Smooth muscle cell (in vitro differentiated cells): ENCODE data around the gene GRAMD1A. TPM values are rescaled to one million over a fixed set of nuclear protein-coding genes. Genes with fewer than 3 reads are reported as not detected.
A peak's percentile ranks its signal among the peaks of the same experiment; 100 is the strongest.

ENCODE experiments used
- DNase-seq: peaks from one replicate; lab custom pipeline; 2025; ENCODE audit not compliant: unreplicated experiment; lab: John Stamatoyannopoulos, UW
- H2AFZ ChIP-seq: fragments of 200-600 bp; sonication (generic); 2 replicates; pipeline ENCODE4 v1.6.0; 2016; ENCODE audit warnings: antibody characterized with exemption, low read depth, mild to moderate bottlenecking
- H3F3A ChIP-seq: fragments of 200-600 bp; sonication (generic); 2 replicates; pipeline ENCODE4 v1.6.0; 2017; ENCODE audit warnings: antibody characterized with exemption, low read depth
- H3K27ac ChIP-seq: fragments of 200-600 bp; sonication (generic); 2 replicates; pipeline ENCODE4 v1.5.1; 2016; ENCODE audit warnings: low read depth, mild to moderate bottlenecking
- H3K27me3 ChIP-seq: fragments of 200-600 bp; sonication (generic); 2 replicates; pipeline ENCODE4 v1.6.1; 2016; ENCODE audit warnings: low read depth, mild to moderate bottlenecking
- H3K36me3 ChIP-seq: fragments of 200-600 bp; sonication (generic); 2 replicates; pipeline ENCODE4 v1.5.1; 2016; ENCODE audit warnings: low read depth
- H3K4me1 ChIP-seq: fragments of 200-600 bp; sonication (generic); 2 replicates; pipeline ENCODE4 v1.5.1; 2016; ENCODE audit warnings: low read depth
- H3K4me2 ChIP-seq: fragments of 200-600 bp; sonication (generic); 2 replicates; pipeline ENCODE4 v1.6.0; 2016; ENCODE audit warnings: mild to moderate bottlenecking
- H3K4me3 ChIP-seq: fragments of 200-600 bp; sonication (generic); 2 replicates; pipeline ENCODE4 v1.5.1; 2016; ENCODE audit warnings: mild to moderate bottlenecking
- H3K79me2 ChIP-seq: fragments of 200-600 bp; sonication (generic); 2 replicates; pipeline ENCODE4 v1.6.0; 2016; ENCODE audit warnings: low read depth, mild to moderate bottlenecking
- H3K9ac ChIP-seq: fragments of 200-600 bp; sonication (generic); 2 replicates; pipeline ENCODE4 v1.6.0; 2016; ENCODE audit warnings: low read depth
- H3K9me3 ChIP-seq: fragments of 200-600 bp; sonication (generic); replicated peaks from 2 replicates; pipeline ENCODE4 v1.5.1; 2016; ENCODE audit warnings: low read depth
- H4K20me1 ChIP-seq: fragments of 200-600 bp; sonication (generic); 2 replicates; pipeline ENCODE4 v1.6.0; 2016; ENCODE audit warnings: low read depth
- WGBS: methylation state at CpG from one replicate; pipeline ENCODE4 v1.1.7; 2016; ENCODE audit warnings: low lambda C conversion rate; 5-methylcytosine and 5-hydroxymethylcytosine counted together
- polyA plus RNA-seq: library from polyadenylated mRNA; unstranded; fragments of >200 nt; fragmentation: Nextera tagmentation; extraction: Ambion mirVana; gene quantifications from 2 replicates; pipeline ENCODE4 v1.2.1, GENCODE V29; 2016
- total RNA-seq: library from RNA; depleted of rRNA; stranded (reverse); fragments of >200 nt; gene quantifications from 2 replicates; pipeline ENCODE4 v1.2.3, GENCODE V29; 2014
- TF ChIP-seq, protein P1 (sequence below): fragments of 200-600 bp; sonication (generic); IDR thresholded peaks from 2 replicates; pipeline ENCODE4 v1.5.1; 2017; ENCODE audit warnings: borderline replicate concordance, mild to moderate bottlenecking, antibody characterized with exemption; ENCODE audit not compliant: insufficient read depth, poor library complexity, severe bottlenecking

The GRAMD1A gene
- total and polyA plus RNA-seq, 2 experiments from 2014 or later: 27.6 to 59.6 TPM

DNA sequence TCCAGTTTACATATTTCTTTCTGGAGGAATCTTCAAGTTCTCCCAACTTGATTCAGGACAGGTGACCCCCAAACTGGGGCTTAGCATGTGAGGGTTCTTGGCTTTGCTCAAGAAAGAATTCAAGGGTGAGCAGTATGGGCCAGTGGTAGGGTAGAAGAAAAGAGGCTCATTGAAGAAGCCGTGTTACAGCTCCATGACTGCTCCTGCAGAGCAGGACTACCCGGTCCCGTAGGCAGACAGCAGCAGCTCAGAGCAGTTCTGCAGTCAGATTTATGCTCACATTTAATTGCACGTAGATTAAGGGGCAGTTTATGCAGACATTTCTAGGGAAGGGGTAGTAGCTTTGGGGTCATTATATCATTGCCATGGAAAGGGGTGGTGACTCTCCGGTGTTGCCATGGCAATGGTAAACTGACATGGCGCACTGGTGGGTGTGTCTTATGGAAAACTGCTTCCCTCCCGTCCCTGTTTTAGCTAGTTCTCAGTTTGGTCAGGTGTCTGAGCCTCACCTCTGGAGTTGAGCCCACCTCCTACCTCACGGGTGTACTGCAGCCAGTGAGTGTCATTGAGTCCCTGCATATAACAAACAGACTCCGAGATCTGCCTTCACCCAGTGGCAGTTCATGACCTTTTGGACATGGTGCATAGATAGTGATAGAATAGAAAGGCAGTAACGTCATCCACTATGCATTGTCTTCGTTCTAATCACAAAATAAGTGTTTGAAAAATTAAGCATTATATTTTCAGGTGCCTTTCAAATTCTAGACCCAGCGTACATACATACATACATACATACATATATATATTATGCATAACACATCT lies 20.1 kb upstream of the GRAMD1A start:
- H3K79me2 ChIP-seq: no peaks in the 10 kb centered on the region
- H3K27ac ChIP-seq: no peak overlapping the region
- no peaks in the 10 kb centered on the region for H3K4me1 ChIP-seq
- H2AFZ ChIP-seq: no peak overlapping the region
- H3K4me3 ChIP-seq: no peak overlapping the region
- TF ChIP-seq, protein P1, sequence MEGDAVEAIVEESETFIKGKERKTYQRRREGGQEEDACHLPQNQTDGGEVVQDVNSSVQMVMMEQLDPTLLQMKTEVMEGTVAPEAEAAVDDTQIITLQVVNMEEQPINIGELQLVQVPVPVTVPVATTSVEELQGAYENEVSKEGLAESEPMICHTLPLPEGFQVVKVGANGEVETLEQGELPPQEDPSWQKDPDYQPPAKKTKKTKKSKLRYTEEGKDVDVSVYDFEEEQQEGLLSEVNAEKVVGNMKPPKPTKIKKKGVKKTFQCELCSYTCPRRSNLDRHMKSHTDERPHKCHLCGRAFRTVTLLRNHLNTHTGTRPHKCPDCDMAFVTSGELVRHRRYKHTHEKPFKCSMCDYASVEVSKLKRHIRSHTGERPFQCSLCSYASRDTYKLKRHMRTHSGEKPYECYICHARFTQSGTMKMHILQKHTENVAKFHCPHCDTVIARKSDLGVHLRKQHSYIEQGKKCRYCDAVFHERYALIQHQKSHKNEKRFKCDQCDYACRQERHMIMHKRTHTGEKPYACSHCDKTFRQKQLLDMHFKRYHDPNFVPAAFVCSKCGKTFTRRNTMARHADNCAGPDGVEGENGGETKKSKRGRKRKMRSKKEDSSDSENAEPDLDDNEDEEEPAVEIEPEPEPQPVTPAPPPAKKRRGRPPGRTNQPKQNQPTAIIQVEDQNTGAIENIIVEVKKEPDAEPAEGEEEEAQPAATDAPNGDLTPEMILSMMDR: no peak
- 85% methylated on average over 12 of the region's 12 CpGs for WGBS
- H3F3A ChIP-seq: no peaks in the 10 kb centered on the region
- H3K27me3 ChIP-seq: no peaks in the 10 kb centered on the region
- no peaks in the 10 kb centered on the region for H3K9me3 ChIP-seq
- no peak overlapping the region for H3K9ac ChIP-seq
- no peak overlapping the region for H3K4me2 ChIP-seq
- no peaks in the 10 kb centered on the region for H4K20me1 ChIP-seq
- DNase-seq: no peak
- no peaks in the 10 kb centered on the region for H3K36me3 ChIP-seq

DNA sequence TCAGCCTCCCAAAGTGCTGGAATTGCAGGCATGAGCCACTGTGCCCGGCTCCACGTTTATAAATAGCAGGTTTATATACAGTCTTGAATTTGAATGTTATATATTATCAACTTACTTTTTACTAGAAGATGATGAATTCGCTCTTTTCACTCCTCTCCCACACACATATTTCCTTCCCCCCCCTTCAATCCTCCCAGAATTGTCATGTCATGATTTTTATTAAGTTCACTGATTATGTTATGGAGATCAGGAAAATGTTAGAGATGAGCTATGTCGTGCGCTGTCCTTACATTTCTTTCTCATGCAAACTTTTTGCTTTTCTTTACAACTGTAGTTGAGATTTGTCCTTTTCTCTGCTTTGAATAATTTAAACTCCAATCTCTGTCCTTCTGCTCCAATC lies 17.8 kb upstream of the GRAMD1A start:
- H3K4me3 ChIP-seq: no peak overlapping the region
- TF ChIP-seq, protein P1: no peak
- 94% methylated on average over 5 of the region's 5 CpGs for WGBS
- H3K4me1 ChIP-seq: no peaks in the 10 kb centered on the region
- no peaks in the 10 kb centered on the region for H3F3A ChIP-seq
- H3K79me2 ChIP-seq: no peaks in the 10 kb centered on the region
- H3K36me3 ChIP-seq: no peaks in the 10 kb centered on the region
- H3K9me3 ChIP-seq: no peaks in the 10 kb centered on the region
- H2AFZ ChIP-seq: peak overlapping the region; percentile 15
- H3K4me2 ChIP-seq: no peak overlapping the region
- H3K27me3 ChIP-seq: no peaks in the 10 kb centered on the region
- H3K9ac ChIP-seq: no peak overlapping the region
- H3K27ac ChIP-seq: no peak overlapping the region
- DNase-seq: no peak
- no peaks in the 10 kb centered on the region for H4K20me1 ChIP-seq

DNA sequence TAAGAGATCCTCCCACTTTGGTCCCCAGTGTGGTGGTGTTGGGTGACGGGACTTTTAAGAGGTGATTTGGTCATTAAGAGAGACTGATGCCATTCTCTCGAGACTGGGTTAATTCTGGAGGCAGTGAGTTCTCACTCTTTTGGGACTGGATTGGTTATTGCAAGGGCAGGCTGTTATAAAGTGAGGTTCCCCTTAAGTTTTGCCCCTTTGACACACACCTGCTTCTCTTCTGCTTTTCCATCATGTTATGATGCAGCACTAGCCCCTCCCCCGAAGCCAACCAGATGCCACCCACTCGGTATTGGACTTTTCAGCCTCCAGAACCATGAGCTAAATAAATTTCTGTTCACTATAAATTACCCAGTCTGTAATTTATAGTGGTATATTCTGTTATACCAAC lies 16.3 kb upstream of the GRAMD1A start:
- H3K36me3 ChIP-seq: no peaks in the 10 kb centered on the region
- no peaks in the 10 kb centered on the region for H4K20me1 ChIP-seq
- no peak overlapping the region for H3K4me3 ChIP-seq
- H3K27ac ChIP-seq: no peak overlapping the region
- no peak overlapping the region for H3K9ac ChIP-seq
- H3F3A ChIP-seq: no peaks in the 10 kb centered on the region
- no peaks in the 10 kb centered on the region for H3K27me3 ChIP-seq
- H3K79me2 ChIP-seq: no peaks in the 10 kb centered on the region
- H2AFZ ChIP-seq: no peak overlapping the region
- no peaks in the 10 kb centered on the region for H3K9me3 ChIP-seq
- DNase-seq: no peak
- H3K4me1 ChIP-seq: no peaks in the 10 kb centered on the region
- H3K4me2 ChIP-seq: no peak overlapping the region
- TF ChIP-seq, protein P1: no peak
- 88% methylated on average over 4 of the region's 4 CpGs for WGBS

DNA sequence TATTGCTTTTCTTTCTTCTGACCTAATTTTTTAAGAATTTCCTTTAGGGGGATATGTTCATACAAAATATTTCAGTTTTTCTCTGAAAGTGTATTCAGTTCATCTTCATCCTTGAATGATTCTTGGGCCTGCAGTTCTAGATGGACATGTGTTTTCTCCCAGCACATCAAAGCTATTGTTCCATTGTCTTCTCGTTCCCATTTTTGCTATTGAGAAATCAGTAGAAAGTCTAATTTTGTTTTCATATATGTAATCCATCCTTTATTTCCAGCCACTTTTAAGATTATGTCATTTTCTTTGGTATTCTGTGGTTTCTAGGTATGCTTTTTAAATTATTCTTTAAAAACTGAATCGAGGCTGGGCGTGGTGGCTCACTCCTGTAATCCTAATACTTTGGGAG lies 15.8 kb upstream of the GRAMD1A start:
- no peaks in the 10 kb centered on the region for H3K4me1 ChIP-seq
- 93% methylated on average over 3 of the region's 3 CpGs for WGBS

More for the DNA sequence above, 15.8 kb upstream of the GRAMD1A start:
- Histone ChIP-seq H3F3A (no peaks in the 10 kb centered on the region), H3K9me3 (no peaks in the 10 kb centered on the region), H3K27ac (no peak overlapping the region), H4K20me1 (no peaks in the 10 kb centered on the region), H3K4me2 (no peak overlapping the region), H3K9ac (no peak overlapping the region), H2AFZ (no peak overlapping the region), H3K4me3 (no peak overlapping the region), H3K79me2 (no peaks in the 10 kb centered on the region), H3K27me3 (no peaks in the 10 kb centered on the region), H3K36me3 (no peaks in the 10 kb centered on the region)
- DNase-seq: no peak
- TF ChIP-seq, protein P1: no peak
